ENCODE results near the gene HELQ.
"Not testable (repeated sequence)": the region's sequence is repeated elsewhere in the genome, so short reads cannot be mapped to it uniquely, and the experiment has no call there.

HELQ gene

GRCh38 chr4:83440148-83440814, 15.3 kb downstream of the HELQ start:
- DNase-seq (ENCODE audit: low read depth, low spot score): no peak

DNA sequence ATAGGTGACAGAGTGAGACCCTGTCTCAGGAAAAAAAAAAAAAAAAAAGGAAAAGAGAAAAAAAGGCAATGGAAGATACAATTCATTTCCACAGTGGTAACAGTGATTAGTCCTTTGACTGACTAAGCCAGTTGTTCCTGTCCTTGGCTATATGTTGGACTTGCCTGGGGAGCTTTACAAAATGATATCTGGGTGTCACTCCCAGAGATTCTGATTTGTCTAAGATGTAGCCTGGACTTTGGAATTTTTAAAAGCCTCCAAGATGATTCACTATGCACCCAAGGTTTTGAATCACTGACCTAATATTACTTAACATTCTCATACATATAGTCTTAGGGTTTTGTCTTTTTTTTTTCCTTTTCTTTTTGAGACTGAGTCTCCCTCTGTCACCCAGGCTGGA, 16.9 kb downstream of the HELQ start:
- no peak for DNase-seq (ENCODE audit: low read depth, low spot score)

DNA sequence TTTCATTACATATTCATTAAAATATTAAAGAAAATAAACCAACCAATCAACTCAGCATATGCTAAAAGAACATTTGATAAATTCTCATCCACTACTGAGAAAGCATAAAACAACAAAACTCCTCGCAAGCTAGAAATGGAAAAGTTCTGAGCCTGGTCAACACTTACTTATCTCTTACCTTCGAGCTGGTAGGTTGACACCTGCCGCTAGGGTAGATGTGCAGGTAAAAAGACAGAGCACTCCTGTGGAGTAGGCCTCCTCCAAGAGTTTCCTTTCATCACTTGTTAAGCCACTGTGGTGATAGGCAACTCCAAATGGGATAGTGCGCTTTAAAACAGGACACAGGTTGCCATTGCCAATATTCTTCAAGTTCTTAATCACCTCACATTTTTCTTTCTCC, 18.9 kb downstream of the HELQ start:
- no peak for DNase-seq (ENCODE audit: low read depth, low spot score)

- no peak for DNase-seq (ENCODE audit: low read depth, low spot score)
These were observed 24.4 kb downstream of the HELQ start for GRCh38 chr4:83431200-83431599.

GRCh38 chr4:83418211-83418610, 37.4 kb downstream of the HELQ start:
- no peak for DNase-seq (ENCODE audit: low read depth, low spot score)

DNA sequence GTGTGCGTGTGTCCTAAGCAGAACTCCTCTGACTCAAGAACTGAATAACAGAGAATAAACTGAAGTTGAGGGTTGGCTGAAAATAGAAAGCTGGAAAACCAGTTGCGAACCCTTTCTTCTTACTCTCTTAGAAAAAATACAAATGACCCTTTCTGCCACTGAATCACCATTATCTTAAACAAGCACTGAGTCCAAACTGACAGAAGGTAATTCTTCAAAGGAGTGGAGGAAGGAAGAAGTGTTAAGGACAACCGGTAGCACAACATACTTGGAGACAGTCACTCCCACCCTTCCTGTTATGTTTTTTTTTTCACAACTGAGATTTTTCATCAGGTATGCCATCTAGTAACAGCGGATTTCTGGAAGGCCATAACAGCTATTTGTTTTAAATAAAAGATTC, 38.1 kb downstream of the HELQ start:
- DNase-seq (ENCODE audit: low read depth, low spot score): no peak

DNA sequence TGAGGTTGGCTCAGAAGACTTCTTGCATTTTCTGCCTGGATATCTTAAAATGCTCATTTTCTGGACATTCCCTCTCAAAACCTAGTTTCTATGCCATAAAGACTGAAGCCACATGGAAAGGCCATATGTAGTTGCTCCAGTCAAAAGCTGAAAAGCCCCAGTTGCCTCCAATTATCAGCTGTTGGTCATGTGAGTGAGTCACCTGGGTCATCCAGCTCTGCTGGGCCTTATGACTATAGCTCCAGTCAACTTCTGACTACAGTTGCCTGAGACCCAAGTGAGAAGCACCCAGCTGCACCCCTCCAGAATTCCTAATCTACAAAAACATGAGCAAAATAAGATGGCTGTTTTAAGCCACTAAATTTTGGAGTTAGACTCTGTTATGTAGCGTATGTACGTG, 41.9 kb downstream of the HELQ start:
- no peak for DNase-seq (ENCODE audit: low read depth, low spot score)

DNA sequence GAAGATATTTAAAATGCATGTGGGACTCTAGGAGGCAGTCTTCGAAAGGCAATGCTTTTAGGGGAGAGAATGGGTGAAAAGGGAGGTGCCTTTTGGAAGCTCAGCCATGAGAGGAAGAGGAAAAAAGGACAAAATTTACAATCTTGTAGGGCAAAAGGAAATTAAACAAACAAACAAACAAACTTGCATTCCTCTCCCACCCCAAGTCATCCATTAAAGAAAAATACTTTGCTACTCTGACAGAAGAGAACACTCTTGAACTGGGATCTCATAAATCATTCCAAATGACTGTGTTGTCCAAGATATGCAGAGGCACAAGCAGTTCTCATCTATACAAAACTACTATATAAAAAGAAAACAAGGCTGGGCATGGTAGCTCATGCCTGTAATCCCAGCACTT, 46.7 kb downstream of the HELQ start:
- DNase-seq (ENCODE audit: low read depth, low spot score): no peak

GRCh38 chr4:83405844-83406816, 49.5 kb downstream of the HELQ start:
- DNase-seq (ENCODE audit: low read depth, low spot score): no peak

GRCh38 chr4:83398158-83398557, 57.5 kb downstream of the HELQ start:
- DNase-seq (ENCODE audit: low read depth, low spot score): not testable (repeated sequence)

DNA sequence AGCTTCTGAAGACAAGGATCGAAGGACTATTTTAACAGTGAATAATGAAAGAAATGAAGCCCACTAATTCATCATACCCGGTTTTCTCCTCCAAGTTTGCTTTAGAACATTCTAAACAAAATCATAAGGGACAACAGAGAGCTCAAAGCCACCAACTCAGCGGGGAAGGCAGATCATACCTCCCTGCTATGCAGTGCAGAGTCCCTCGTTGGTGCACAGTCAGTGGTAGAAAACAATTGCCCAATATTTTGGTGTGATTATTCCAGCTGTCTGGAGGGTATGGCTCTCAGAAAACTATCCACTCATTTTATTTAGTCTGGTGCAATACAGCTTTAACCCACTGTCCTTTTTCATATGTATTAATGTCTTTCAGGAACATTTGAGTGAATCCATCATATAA, 61.7 kb downstream of the HELQ start:
- no peak for DNase-seq (ENCODE audit: low read depth, low spot score)

- no peak for DNase-seq (ENCODE audit: low read depth, low spot score)
These were observed 63.1 kb downstream of the HELQ start for GRCh38 chr4:83392562-83392961.

DNA sequence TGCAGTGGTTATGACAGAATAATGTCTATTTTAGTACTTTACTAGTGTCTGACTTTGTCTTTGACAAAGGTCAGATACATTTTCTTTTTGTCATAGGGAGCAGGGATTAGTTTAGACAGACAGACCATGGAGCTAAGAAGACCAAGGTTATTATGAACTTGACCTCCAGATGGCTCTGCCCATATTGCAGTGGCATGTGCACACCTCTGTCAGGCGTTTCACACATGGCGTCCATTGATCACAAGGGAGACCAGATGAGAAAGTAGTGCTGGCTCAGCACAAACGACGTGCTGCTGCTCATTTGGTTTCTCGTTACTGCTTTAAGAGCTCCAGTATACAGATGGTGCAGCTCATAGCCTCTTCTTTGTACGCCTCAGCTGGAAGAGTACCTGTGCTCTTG, 64.7 kb downstream of the HELQ start:
- no peak for DNase-seq (ENCODE audit: low read depth, low spot score)

- no peak for DNase-seq (ENCODE audit: low read depth, low spot score)
These were observed 65.7 kb downstream of the HELQ start for GRCh38 chr4:83389756-83390505.

GRCh38 chr4:83389037-83389720, 66.4 kb downstream of the HELQ start:
- no peak for DNase-seq (ENCODE audit: low read depth, low spot score)

- DNase-seq (ENCODE audit: low read depth, low spot score): no peak
These were observed 67.3 kb downstream of the HELQ start for GRCh38 chr4:83388313-83388676.

DNA sequence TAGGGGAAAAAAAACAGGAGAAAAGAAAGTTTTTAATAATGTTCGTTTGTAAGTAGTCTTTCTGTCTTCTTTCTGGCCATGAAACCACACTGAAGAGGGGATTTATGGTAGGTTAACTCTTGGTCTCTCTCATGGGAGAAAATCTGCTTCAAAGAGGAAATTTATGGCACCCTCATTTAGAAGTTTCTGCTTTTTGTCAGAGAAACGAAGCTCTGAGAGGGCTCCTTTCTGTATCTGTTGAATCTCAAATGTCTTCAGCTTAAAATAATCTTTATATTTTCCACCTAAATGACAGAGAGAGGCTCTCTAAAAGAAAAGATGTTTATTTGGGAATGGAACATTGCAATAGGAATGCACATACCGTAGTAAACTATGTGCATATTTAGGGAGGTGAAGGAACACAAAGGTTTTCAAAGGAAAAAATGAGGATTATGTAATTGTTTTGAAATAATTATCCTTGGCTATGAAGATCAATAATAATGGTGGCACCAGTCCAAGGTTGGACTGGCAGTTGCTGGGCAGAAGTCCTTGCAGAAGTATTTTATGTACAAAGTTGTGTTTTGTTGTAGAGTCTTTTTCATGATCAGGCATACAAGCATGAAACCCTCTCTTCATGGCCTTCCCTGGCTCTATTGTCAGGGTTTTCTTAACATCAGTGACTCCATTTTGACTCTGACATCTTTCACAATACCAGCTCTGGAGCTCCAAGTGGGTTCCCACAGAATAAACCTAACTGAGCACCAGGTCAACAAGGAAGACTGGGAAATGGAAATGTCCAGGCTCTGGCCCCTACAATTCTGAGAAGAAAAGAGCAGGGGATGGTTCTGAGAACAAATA, 67.9 kb downstream of the HELQ start:
- no peak for DNase-seq (ENCODE audit: low read depth, low spot score)

- DNase-seq (ENCODE audit: low read depth, low spot score): no peak
These were observed 68.6 kb downstream of the HELQ start for GRCh38 chr4:83387012-83387411.

DNA sequence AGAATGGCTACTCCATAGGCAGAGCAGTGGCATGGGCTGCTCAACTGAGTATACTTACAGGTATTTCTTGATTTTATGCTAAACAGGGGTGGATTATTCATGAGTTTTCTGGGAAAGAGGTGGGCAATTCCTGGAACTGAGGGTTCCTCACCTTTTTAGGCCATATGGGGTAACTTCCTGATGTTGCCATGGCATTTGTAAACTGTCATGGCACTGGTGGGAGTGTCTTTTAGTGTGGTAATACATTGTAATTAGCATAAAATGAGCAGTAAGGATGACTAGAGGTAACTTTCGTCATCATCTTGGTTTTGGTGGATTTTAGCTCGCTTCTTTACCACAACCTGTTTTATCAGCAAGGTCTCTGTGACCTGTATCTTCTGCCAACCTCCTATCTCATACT, 72.8 kb downstream of the HELQ start:
- no peak for DNase-seq (ENCODE audit: low read depth, low spot score)

GRCh38 chr4:83381173-83381572, 74.5 kb downstream of the HELQ start:
- DNase-seq (ENCODE audit: low read depth, low spot score): no peak

DNA sequence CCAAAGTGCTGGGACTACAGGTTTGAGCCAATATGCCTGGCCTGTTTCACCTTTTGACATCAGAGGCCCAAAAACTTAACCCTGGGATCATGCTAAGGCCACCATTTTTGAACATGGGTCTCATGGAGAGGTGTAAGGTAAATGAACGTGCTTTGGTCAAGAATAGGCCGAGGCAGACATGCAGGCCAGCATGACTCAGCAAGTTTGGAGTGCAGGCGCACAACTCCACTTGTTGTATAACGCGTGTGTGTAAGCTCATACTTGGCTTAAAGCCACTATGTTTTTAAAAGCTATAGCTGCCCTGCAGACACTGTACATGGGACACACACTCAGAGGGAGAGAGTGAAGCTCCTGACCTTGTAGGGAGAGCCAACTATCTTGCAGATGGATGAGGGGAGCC, 77.2 kb downstream of the HELQ start:
- no peak for DNase-seq (ENCODE audit: low read depth, low spot score)

All from activated naive CD8-positive, alpha-beta T cell treated with anti-CD3 and anti-CD28 coated beads, Interleukin-2, amount 50 U/mL, for 16 hours (primary cell).